DMS153 treated with DMSO at 0.1 percent for 48 hours (cell line): ENCODE measurements around the gene TXNRD1.

Experiments used
- DNase-seq: peaks from one replicate; lab custom pipeline; 2025; ENCODE audit not compliant: unreplicated experiment; lab: John Stamatoyannopoulos, UW

Gene TXNRD1

DNA sequence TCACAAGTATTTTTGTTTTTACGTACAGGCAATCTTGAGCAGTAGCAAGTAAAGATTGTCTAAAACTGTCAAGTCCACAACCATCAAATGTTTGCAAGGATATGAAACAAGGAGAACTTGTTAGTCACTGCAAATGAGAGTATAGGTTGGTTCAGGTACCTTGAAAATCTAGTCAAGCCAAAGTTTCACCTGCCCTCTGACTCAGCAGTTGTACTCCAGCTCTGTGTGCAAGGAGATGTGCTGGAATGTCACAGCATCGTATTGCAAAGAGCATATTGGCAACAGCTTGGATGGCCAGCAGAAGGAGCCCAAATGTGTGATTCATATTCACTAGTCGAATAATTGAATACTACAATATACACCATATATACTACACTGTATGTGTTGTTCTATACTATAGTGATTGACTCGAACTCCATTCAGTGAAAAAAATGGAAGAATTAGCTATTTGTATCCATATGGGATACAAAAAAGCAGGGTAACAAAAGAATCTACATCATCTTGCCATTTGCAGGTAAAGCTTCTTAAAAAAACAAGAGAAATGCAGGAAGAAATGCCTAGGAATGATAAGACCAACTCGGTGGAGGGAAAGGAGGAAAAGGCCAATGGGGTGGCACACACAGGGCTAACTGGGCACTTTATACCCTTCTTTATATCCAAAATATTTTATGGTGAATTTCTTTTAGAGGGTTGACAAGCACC is 131.9 kb downstream of the TXNRD1 start:
- DNase-seq, result no peak

DNA sequence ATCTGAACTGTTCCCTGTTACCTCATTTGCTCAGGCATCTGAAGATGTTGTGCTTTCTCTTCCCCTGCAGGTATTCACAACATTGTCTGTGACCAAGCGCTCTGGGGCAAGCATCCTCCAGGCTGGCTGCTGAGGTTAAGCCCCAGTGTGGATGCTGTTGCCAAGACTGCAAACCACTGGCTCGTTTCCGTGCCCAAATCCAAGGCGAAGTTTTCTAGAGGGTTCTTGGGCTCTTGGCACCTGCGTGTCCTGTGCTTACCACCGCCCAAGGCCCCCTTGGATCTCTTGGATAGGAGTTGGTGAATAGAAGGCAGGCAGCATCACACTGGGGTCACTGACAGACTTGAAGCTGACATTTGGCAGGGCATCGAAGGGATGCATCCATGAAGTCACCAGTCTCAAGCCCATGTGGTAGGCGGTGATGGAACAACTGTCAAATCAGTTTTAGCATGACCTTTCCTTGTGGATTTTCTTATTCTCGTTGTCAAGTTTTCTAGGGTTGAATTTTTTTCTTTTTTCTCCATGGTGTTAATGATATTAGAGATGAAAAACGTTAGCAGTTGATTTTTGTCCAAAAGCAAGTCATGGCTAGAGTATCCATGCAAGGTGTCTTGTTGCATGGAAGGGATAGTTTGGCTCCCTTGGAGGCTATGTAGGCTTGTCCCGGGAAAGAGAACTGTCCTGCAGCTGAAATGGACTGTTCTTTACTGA is 132.9 kb downstream of the TXNRD1 start:
- no peak for DNase-seq

DNA sequence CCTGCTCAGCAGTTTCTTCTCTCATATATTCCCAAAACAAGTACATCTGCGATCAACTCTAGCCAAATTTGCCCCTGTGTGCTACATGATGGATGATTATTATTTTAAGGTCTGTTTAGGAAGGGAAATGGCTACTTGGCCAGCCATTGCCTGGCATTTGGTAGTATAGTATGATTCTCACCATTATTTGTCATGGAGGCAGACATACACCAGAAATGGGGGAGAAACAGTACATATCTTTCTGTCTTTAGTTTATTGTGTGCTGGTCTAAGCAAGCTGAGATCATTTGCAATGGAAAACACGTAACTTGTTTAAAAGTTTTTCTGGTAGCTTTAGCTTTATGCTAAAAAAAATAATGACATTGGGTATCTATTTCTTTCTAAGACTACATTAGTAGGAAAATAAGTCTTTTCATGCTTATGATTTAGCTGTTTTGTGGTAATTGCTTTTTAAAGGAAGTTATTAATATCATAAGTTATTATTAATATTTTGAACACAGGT is 133.5 kb downstream of the TXNRD1 start:
- DNase-seq, result no peak

DNA sequence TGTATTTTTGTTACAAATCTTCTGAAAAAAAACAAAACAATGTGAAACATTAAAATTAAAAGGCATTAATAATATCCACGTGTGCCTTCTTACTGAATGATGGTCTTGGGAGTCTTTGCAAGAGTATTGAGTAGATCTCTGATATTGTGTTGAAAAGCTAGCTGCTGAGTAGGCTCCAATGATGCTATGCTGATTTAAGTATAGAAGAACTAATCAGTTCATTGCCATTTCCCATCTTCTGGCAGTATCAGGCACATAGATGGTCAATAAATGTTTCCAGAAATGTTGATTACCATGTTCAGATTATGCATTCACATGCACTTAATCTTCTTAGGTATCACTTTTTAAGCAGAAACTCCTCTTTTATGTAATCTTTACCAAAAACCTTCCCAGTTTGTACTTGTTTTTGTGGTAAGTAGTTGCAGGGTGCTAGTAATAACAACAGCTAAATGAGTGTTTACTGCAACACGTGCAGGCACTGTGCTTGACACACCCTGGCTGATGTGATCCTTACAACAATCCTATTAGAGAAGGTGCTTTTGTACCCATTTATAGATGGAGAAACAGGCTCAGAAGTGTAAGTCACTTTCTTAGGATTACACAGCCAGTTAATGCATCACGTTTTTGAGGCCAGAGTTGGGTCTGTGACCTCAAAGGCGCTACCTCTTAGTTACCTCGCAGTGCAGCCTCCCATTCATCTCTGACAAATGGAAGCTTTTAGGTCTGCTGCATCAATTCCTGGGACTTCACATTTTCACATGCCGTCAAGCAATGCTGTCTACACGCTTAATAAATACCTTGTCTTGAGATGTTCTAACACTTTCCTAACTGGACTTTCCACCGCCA is 134.9 kb downstream of the TXNRD1 start:
- no peak for DNase-seq

- no peak for DNase-seq
Measured at GRCh38 chr12:104351057-104351983, 135.7 kb downstream of the TXNRD1 start.

DNA sequence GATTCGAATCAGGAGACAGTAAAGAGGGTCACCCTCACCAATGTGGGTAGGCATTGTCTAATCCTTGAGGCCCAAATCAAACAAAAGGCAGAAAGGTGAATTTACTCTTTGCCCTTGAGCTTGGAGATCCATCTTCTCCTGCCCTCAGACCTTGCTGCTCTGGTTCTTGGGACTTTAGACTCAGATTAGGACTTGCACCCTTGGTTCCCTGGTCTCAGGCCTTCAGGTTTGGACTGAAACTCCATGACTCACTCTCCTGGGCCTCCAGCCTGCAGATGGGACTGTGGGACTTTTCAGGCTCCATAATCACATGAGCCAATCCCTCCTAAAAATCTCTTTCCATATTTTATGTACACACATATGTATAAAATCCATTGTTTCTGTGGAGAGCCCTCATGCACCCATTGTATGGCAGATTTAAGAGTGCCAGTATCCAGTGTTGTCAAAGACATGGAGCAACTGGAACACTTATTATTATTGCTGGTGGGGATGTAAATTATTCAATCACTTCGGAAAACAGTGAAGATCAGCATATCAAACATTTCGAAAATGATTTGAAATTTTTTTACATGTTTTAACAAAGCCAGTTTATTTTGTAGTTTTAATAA is 136.6 kb downstream of the TXNRD1 start:
- DNase-seq, result no peak

GRCh38 chr12:104353012-104353981 is 137.7 kb downstream of the TXNRD1 start:
- DNase-seq, result no peak

GRCh38 chr12:104354167-104354867 is 138.7 kb downstream of the TXNRD1 start:
- no peak for DNase-seq

DNA sequence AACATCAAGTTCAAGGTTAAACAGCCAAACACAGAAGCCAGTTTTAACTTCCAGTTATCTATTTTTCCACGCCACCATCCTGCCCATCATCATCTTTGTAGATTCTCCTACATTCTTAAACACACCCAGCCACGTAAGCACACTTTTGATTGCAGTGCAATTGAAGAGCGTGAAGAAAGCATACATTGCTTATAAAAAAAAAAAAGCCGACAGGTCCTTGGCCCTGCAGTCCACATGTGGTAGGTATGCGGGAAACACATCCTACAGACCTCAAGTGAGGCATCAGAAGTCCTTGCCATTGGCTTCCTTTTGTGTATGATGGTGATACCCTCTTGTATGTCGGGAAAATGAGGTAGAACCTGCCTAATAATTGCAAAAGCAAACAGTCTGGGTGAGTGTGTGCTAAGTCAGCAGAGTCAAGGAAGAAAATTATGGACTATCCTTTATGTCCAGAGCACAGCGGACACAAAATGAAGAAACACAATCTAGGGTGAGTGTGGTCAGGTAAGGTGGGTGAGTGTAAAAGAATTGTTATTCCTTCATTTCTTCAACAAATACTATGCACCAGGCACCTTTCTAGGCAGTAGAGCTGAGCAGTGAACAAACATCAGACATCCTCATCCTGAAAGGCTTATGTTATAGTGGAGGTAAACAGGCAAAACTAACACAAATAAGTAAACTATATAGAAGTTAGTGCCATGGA is 139.4 kb downstream of the TXNRD1 start:
- DNase-seq, result no peak

DNA sequence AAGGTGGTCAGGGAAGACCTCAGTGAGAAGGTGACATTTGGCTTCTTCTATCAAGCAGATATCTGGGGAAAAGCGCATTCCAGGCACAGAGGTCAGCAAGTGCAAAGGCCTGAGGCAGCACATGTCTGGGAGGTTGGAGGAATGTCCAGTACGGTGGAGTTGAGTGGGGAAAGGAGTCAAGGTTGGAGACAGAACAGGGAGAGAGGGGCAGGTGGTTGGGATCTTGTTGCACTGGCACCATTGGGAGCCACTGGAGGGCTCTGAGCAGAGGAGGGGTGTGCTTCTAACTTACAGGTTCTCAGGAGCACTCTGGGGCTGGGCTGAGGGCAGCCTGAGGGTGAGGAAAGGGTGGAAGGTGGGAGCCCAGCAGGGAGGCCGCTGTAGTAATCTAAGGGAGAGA is 140.1 kb downstream of the TXNRD1 start:
- DNase-seq, result no peak

DNA sequence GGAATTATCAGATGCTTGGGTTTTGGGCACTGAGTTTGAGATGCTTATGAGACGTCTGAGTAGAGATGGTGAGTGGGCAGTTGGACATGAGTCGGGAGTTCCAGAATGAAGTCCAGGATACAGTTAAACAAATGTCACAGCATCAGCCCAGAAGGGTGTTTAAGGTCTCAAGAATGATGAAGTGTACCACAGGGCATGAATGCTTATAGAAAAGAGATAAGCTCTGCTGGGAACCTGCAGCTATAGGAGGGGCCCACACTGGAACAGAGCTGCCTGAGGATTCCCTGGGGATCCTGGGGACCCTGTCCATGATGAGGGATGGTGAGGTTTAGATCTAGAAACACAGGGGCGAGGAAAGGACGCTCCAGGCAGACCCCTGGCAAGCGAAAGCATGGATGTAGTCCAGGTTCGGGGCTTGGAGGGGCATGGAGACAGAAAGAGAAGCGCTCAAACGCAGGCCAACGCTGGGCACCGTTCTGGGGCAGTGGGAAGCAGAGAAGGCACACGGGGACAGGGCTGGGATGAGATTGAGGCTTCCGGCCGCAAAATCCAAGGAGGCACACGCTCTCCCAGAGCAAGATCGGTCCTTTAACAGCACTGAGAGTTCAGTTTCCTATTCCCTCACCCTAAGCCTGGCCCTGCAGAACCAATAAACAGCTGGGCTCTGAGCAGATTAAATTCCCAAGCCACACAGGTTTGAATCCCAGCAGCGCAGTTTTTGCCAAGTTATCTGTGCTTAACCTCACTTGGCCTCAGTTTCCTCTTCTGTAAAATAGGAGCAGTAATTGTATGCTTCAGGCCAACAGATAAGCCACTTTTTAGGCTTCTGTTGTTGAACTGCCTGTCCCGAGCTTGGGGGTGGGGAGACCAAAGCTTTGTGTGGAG is 140.9 kb downstream of the TXNRD1 start:
- DNase-seq, result no peak

GRCh38 chr12:104357421-104357952 is 141.9 kb downstream of the TXNRD1 start:
- no peak for DNase-seq

- DNase-seq, result no peak
Measured at GRCh38 chr12:104358353-104359003, 142.9 kb downstream of the TXNRD1 start.

GRCh38 chr12:104359216-104359615 is 143.6 kb downstream of the TXNRD1 start:
- no peak for DNase-seq

- DNase-seq, result no peak
Measured at GRCh38 chr12:104360157-104360556, 144.6 kb downstream of the TXNRD1 start.
